MM.1S (cell line): Measurements from ENCODE around the gene CABLES1.

Experiments used
- DNase-seq: peaks from one replicate; pipeline ENCODE4 v3.0.0-alpha.2; 2015
- H2AFZ ChIP-seq: fragments of 300-600 bp; sonication (generic); 2 replicates; pipeline ENCODE4 v1.6.0; 2016; ENCODE audit warnings: antibody characterized with exemption, low read length
- H3F3A ChIP-seq: fragments of 300-600 bp; sonication (generic); 2 replicates; pipeline ENCODE4 v1.6.1; 2016; ENCODE audit warnings: mild to moderate bottlenecking, antibody characterized with exemption, low read length, moderate library complexity, mixed read lengths; ENCODE audit not compliant: insufficient read depth
- H3K27ac ChIP-seq: fragments of 300-600 bp; sonication (generic); 2 replicates; pipeline ENCODE4 v1.5.1; 2016; ENCODE audit warnings: mild to moderate bottlenecking, low read length
- H3K27me3 ChIP-seq: fragments of 300-600 bp; sonication (generic); replicated peaks from 2 replicates; pipeline ENCODE4 v1.6.0; 2016; ENCODE audit warnings: low read length; ENCODE audit not compliant: insufficient read depth
- H3K36me3 ChIP-seq: fragments of 300-600 bp; sonication (generic); replicated peaks from 2 replicates; pipeline ENCODE4 v1.6.1; 2016; ENCODE audit warnings: mild to moderate bottlenecking, low read length, mixed read lengths; ENCODE audit not compliant: insufficient read depth
- H3K4me1 ChIP-seq: fragments of 300-600 bp; sonication (generic); 2 replicates; pipeline ENCODE4 v1.6.1; 2016; ENCODE audit warnings: low read length, mixed read lengths
- H3K4me2 ChIP-seq: fragments of 300-600 bp; sonication (generic); 2 replicates; pipeline ENCODE4 v1.6.0; 2016; ENCODE audit warnings: low read depth, low read length
- H3K4me3 ChIP-seq: fragments of 300-600 bp; sonication (generic); 2 replicates; pipeline ENCODE4 v1.5.1; 2016; ENCODE audit warnings: low read length, mixed read lengths
- H3K79me2 ChIP-seq: fragments of 300-600 bp; sonication (generic); 2 replicates; pipeline ENCODE4 v1.6.1; 2016; ENCODE audit warnings: mixed run types, low read length, mixed read lengths
- H3K9ac ChIP-seq: fragments of 300-600 bp; sonication (generic); 2 replicates; pipeline ENCODE4 v1.6.1; 2016; ENCODE audit warnings: low read length, mixed read lengths
- H3K9me2 ChIP-seq: fragments of 300-600 bp; sonication (generic); replicated peaks from 2 replicates; pipeline ENCODE4 v1.6.1; 2016; ENCODE audit warnings: mild to moderate bottlenecking, low read length, mixed read lengths; ENCODE audit not compliant: insufficient read depth
- H3K9me3 ChIP-seq: fragments of 300-600 bp; sonication (generic); replicated peaks from 2 replicates; pipeline ENCODE4 v1.6.1; 2016; ENCODE audit warnings: mild to moderate bottlenecking, low read length, mixed read lengths; ENCODE audit not compliant: insufficient read depth
- H4K20me1 ChIP-seq: fragments of 300-600 bp; sonication (generic); 2 replicates; pipeline ENCODE4 v1.6.1; 2016; ENCODE audit warnings: mild to moderate bottlenecking, low read length, moderate library complexity, mixed read lengths; ENCODE audit not compliant: insufficient read depth
- CTCF ChIP-seq: fragments of 300-600 bp; sonication (generic); IDR thresholded peaks from 2 replicates; pipeline ENCODE4 v1.5.1; 2016; ENCODE audit warnings: antibody characterized with exemption, low read length, mixed read lengths
- EZH2 ChIP-seq: fragments of 300-600 bp; sonication (generic); optimal IDR thresholded peaks from 2 replicates; pipeline ENCODE3; 2017; ENCODE audit warnings: low read depth, mild to moderate bottlenecking, antibody characterized with exemption, low read length, mixed read lengths
- EZH2phosphoT487 ChIP-seq: fragments of 300-600 bp; sonication (generic); IDR thresholded peaks from 2 replicates; pipeline ENCODE4 v1.6.1; 2018; ENCODE audit warnings: antibody characterized with exemption, low read length

Gene CABLES1

GRCh38 chr18:23245461-23245860 is 110.2 kb downstream of the CABLES1 start:
- no peak overlapping the region for H3K27ac ChIP-seq
- H3K9me3 ChIP-seq: no peaks in the 10 kb centered on the region
- peaks cover 9% of the 10 kb centered on the region; the same call in 1 of the 2 replicates for H3K36me3 ChIP-seq
- peaks cover 15% of the 10 kb centered on the region for H3K79me2 ChIP-seq
- H3K4me3 ChIP-seq: no peak overlapping the region
- H3F3A ChIP-seq: peaks cover 22% of the 10 kb centered on the region
- H3K9me2 ChIP-seq: no peaks in the 10 kb centered on the region
- H3K4me1 ChIP-seq: peaks cover 27% of the 10 kb centered on the region
- no peak for DNase-seq
- H4K20me1 ChIP-seq: no peaks in the 10 kb centered on the region
- H3K4me2 ChIP-seq: no peak overlapping the region
- no peak overlapping the region for H3K9ac ChIP-seq
- no peak overlapping the region for H2AFZ ChIP-seq
- H3K27me3 ChIP-seq: no peaks in the 10 kb centered on the region
- TF ChIP-seq EZH2phosphoT487 (no peak), EZH2 (no peak), CTCF (no peak)

- H4K20me1 ChIP-seq: no peaks in the 10 kb centered on the region
- H3K79me2 ChIP-seq: peaks cover 15% of the 10 kb centered on the region
- peaks cover 9% of the 10 kb centered on the region; the same call in 1 of the 2 replicates for H3K36me3 ChIP-seq
- no peaks in the 10 kb centered on the region for H3K27me3 ChIP-seq
- H3K9me2 ChIP-seq: no peaks in the 10 kb centered on the region
- no peaks in the 10 kb centered on the region for H3K9me3 ChIP-seq
- H3K9ac ChIP-seq: no peak overlapping the region
- no peak overlapping the region for H2AFZ ChIP-seq
- no peak overlapping the region for H3K4me2 ChIP-seq
- H3K27ac ChIP-seq: no peak overlapping the region
- no peak for TF ChIP-seq EZH2
- TF ChIP-seq CTCF: no peak
- H3F3A ChIP-seq: peaks cover 8% of the 10 kb centered on the region
- H3K4me1 ChIP-seq: peaks cover 13% of the 10 kb centered on the region
- H3K4me3 ChIP-seq: no peak overlapping the region
- no peak for DNase-seq
Measured at GRCh38 chr18:23247331-23247730, 112.0 kb downstream of the CABLES1 start.

- H3K27me3 ChIP-seq: no peaks in the 10 kb centered on the region
- peaks cover 13% of the 10 kb centered on the region; the same call in 1 of the 2 replicates for H3K36me3 ChIP-seq
- H4K20me1 ChIP-seq: no peaks in the 10 kb centered on the region
- peaks cover 15% of the 10 kb centered on the region for H3K79me2 ChIP-seq
- H3K4me1 ChIP-seq: peaks cover 10% of the 10 kb centered on the region
- H3K4me2 ChIP-seq: no peak overlapping the region
- TF ChIP-seq EZH2phosphoT487: no peak
- no peak for TF ChIP-seq EZH2
- TF ChIP-seq CTCF: no peak
- DNase-seq: no peak
- no peak overlapping the region for H3K27ac ChIP-seq
- no peaks in the 10 kb centered on the region for H3K9me3 ChIP-seq
- no peak overlapping the region for H3K9ac ChIP-seq
- H2AFZ ChIP-seq: no peak overlapping the region
- peaks cover 3% of the 10 kb centered on the region for H3F3A ChIP-seq
- H3K9me2 ChIP-seq: no peaks in the 10 kb centered on the region
- no peak overlapping the region for H3K4me3 ChIP-seq
Measured at GRCh38 chr18:23247896-23248295, 112.6 kb downstream of the CABLES1 start.
